Neural cell (in vitro differentiated cells): Measurements from ENCODE around the gene CHKB. TPM values are rescaled to one million over a fixed set of nuclear protein-coding genes. Genes with fewer than 3 reads are reported as not detected.

Experiments
- H2AFZ ChIP-seq: fragments of 200-600, 300-800 bp; sonication (generic), shearing (Covaris generic); 2 replicates; pipeline ENCODE4 v1.6.0; 2014; ENCODE audit warnings: low read depth, mild to moderate bottlenecking, antibody characterized with exemption, low read length, moderate library complexity
- H3F3A ChIP-seq: fragments of 200-600 bp; shearing (Covaris generic); 2 replicates; pipeline ENCODE4 v1.6.1; 2016; ENCODE audit warnings: mild to moderate bottlenecking, moderate library complexity, mixed read lengths, antibody characterized with exemption, low read length; ENCODE audit not compliant: insufficient read depth, poor library complexity, severe bottlenecking
- H3K27ac ChIP-seq: fragments of 200-600, 300-800 bp; sonication (generic), shearing (Covaris generic); 2 replicates; pipeline ENCODE4 v1.5.1; 2014; ENCODE audit warnings: mild to moderate bottlenecking, low read length, moderate library complexity
- H3K27me3 ChIP-seq: fragments of 300-800, 200-600 bp; sonication (generic), shearing (Covaris generic); 2 replicates; pipeline ENCODE4 v1.6.0; 2014; ENCODE audit warnings: mild to moderate bottlenecking, low read depth, low read length, moderate library complexity; ENCODE audit not compliant: insufficient read depth
- H3K36me3 ChIP-seq: fragments of 300-800, 200-600 bp; sonication (generic), shearing (Covaris generic); 2 replicates; pipeline ENCODE4 v1.5.1; 2014; ENCODE audit warnings: mild to moderate bottlenecking, antibody characterized with exemption, low read length, moderate library complexity; ENCODE audit not compliant: insufficient read depth
- H3K4me2 ChIP-seq: fragments of 300-800, 200-600 bp; sonication (generic), shearing (Covaris generic); 2 replicates; pipeline ENCODE4 v1.6.0; 2014; ENCODE audit warnings: mild to moderate bottlenecking, low read length
- H3K4me3 ChIP-seq: fragments of 300-800, 200-600 bp; sonication (generic), shearing (Covaris generic); 2 replicates; pipeline ENCODE4 v1.5.1; 2014; ENCODE audit warnings: mild to moderate bottlenecking, low read length, moderate library complexity
- H3K79me2 ChIP-seq: fragments of 200-600 bp; shearing (Covaris generic); replicated peaks from 2 replicates; pipeline ENCODE4 v1.6.0; 2014; ENCODE audit warnings: mild to moderate bottlenecking, low read length, moderate library complexity; ENCODE audit not compliant: insufficient read depth
- H3K9ac ChIP-seq: fragments of 300-800, 200-600 bp; sonication (generic), shearing (Covaris generic); 2 replicates; pipeline ENCODE4 v1.6.1; 2016; ENCODE audit warnings: mild to moderate bottlenecking, low read length, mixed read lengths
- H3K9me2 ChIP-seq: fragments of 200-600 bp; shearing (Covaris generic); 2 replicates; pipeline ENCODE4 v1.6.1; 2016; ENCODE audit warnings: mild to moderate bottlenecking, low read length, mixed read lengths; ENCODE audit not compliant: insufficient read depth
- H3K9me3 ChIP-seq: fragments of 200-600, 300-800 bp; sonication (generic), shearing (Covaris generic); 2 replicates; pipeline ENCODE4 v1.6.1; 2016; ENCODE audit warnings: mild to moderate bottlenecking, mixed run types, low read length, moderate library complexity, mixed read lengths
- H4K20me1 ChIP-seq: fragments of 200-600 bp; shearing (Covaris generic); 2 replicates; pipeline ENCODE4 v1.6.1; 2016; ENCODE audit warnings: mild to moderate bottlenecking, mixed run types; ENCODE audit not compliant: insufficient read depth
- CTCF ChIP-seq: fragments of 450-650 bp; IDR thresholded peaks from 2 replicates; pipeline ENCODE4 v1.5.1; 2014; ENCODE audit warnings: antibody characterized with exemption, mild to moderate bottlenecking, moderate library complexity; ENCODE audit not compliant: poor library complexity, severe bottlenecking
- EP300 ChIP-seq: fragments of 450-650 bp; conservative IDR thresholded peaks from 2 replicates; pipeline ENCODE4 v1.6.1; 2014; ENCODE audit warnings: antibody characterized with exemption, mild to moderate bottlenecking, moderate library complexity; ENCODE audit not compliant: poor library complexity, severe bottlenecking
- EZH2 ChIP-seq: fragments of 200-600, 300-800 bp; shearing (Covaris generic), sonication (generic); IDR thresholded peaks from 2 replicates; pipeline ENCODE4 v1.6.1; 2014; ENCODE audit warnings: antibody characterized with exemption, low read length, borderline replicate concordance, mild to moderate bottlenecking; ENCODE audit not compliant: insufficient read depth, poor library complexity, severe bottlenecking
- MXI1 ChIP-seq: fragments of 450-650 bp; conservative IDR thresholded peaks from 2 replicates; pipeline ENCODE4 v1.6.1; 2014; ENCODE audit warnings: antibody characterized with exemption, mild to moderate bottlenecking; ENCODE audit not compliant: poor library complexity, severe bottlenecking
- POLR2AphosphoS5 ChIP-seq: IDR thresholded peaks from 2 replicates; pipeline ENCODE4 v1.6.1; 2012
- RAD21 ChIP-seq: fragments of 450-650 bp; conservative IDR thresholded peaks from 2 replicates; pipeline ENCODE4 v1.6.1; 2014; ENCODE audit warnings: antibody characterized with exemption, mild to moderate bottlenecking, moderate library complexity
- SMC3 ChIP-seq: fragments of 450-650 bp; conservative IDR thresholded peaks from 2 replicates; pipeline ENCODE4 v1.6.1; 2014; ENCODE audit warnings: antibody characterized with exemption, mild to moderate bottlenecking, moderate library complexity; ENCODE audit not compliant: poor library complexity
- TAF1 ChIP-seq: IDR thresholded peaks from 2 replicates; pipeline ENCODE4 v1.6.1; 2012; ENCODE audit warnings: low read depth
- polyA plus RNA-seq: library from polyadenylated mRNA; depleted of rRNA; stranded (reverse); fragments of >200 nt; gene quantifications from 2 replicates; pipeline ENCODE4 v1.2.3, GENCODE V29; 2014
- TF ChIP-seq, protein P1 (sequence below): IDR thresholded peaks from 2 replicates; pipeline ENCODE4 v1.6.1; 2012; ENCODE audit warnings: borderline replicate concordance

The CHKB gene
- polyA plus RNA-seq, 1 donor from 2014 or later, result 173 TPM

GRCh38 chr22:50544746-50545253 is 37.8 kb downstream of the CHKB start:
- H3F3A ChIP-seq, result no peaks in the 10 kb centered on the region
- no peaks in the 10 kb centered on the region for H4K20me1 ChIP-seq
- peaks cover 13% of the 10 kb centered on the region for H3K27me3 ChIP-seq
- H3K9ac ChIP-seq, result no peak overlapping the region
- H3K4me3 ChIP-seq, result no peak overlapping the region
- no peak overlapping the region for H3K4me2 ChIP-seq
- no peaks in the 10 kb centered on the region for H3K9me2 ChIP-seq
- TF ChIP-seq RAD21, result no peak
- TF ChIP-seq CTCF, result no peak
- no peak for TF ChIP-seq EP300
- no peak for TF ChIP-seq SMC3
- no peak for TF ChIP-seq MXI1
- TF ChIP-seq, protein P1, sequence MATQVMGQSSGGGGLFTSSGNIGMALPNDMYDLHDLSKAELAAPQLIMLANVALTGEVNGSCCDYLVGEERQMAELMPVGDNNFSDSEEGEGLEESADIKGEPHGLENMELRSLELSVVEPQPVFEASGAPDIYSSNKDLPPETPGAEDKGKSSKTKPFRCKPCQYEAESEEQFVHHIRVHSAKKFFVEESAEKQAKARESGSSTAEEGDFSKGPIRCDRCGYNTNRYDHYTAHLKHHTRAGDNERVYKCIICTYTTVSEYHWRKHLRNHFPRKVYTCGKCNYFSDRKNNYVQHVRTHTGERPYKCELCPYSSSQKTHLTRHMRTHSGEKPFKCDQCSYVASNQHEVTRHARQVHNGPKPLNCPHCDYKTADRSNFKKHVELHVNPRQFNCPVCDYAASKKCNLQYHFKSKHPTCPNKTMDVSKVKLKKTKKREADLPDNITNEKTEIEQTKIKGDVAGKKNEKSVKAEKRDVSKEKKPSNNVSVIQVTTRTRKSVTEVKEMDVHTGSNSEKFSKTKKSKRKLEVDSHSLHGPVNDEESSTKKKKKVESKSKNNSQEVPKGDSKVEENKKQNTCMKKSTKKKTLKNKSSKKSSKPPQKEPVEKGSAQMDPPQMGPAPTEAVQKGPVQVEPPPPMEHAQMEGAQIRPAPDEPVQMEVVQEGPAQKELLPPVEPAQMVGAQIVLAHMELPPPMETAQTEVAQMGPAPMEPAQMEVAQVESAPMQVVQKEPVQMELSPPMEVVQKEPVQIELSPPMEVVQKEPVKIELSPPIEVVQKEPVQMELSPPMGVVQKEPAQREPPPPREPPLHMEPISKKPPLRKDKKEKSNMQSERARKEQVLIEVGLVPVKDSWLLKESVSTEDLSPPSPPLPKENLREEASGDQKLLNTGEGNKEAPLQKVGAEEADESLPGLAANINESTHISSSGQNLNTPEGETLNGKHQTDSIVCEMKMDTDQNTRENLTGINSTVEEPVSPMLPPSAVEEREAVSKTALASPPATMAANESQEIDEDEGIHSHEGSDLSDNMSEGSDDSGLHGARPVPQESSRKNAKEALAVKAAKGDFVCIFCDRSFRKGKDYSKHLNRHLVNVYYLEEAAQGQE, result no peak
- TF ChIP-seq POLR2AphosphoS5, result no peak
- no peak for TF ChIP-seq EZH2
- no peak for TF ChIP-seq TAF1
- H3K9me3 ChIP-seq, result no peaks in the 10 kb centered on the region
- H2AFZ ChIP-seq, result no peak overlapping the region
- no peaks in the 10 kb centered on the region for H3K79me2 ChIP-seq
- H3K36me3 ChIP-seq, result no peaks in the 10 kb centered on the region
- no peak overlapping the region for H3K27ac ChIP-seq

DNA sequence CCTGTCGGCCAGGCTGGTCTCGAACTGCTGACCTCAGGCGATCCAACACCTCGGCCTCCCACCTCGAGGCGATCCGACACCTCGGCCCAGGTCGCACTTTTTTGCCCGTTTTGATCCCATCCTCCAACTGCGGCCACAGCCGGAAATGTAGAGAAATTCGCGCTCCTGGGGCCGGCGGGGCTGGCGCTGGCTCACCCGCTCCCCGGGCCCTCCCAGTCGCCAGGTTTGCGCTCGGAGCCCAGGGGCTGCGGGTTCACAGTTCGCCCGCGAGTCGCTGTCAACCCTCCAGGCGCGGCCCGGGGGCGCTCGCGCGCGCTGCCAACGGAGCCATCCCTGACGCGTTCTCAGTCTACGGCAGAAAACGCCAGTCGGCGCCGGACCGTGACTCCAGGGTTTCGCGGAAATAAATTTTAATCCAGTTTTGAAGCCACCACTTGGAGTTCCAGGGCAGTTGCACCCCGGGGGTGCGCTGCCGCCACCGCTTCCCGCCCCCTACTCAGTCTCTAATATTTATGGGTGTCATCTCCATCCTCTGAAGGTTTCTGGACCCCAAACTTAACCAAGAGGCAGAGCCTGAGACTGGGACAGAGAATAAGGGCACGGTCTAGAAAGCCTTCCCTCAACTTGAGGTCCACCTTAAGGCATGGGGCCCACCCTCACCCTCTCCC is 38.4 kb downstream of the CHKB start:
- Histone ChIP-seq H3F3A (no peaks in the 10 kb centered on the region), H3K9me3 (no peaks in the 10 kb centered on the region), H4K20me1 (no peaks in the 10 kb centered on the region), H3K9me2 (no peaks in the 10 kb centered on the region), H3K79me2 (no peaks in the 10 kb centered on the region), H3K9ac (no peak overlapping the region), H3K27ac (no peak overlapping the region), H3K4me3 (peak overlapping the region; percentile 33), H3K36me3 (no peaks in the 10 kb centered on the region), H3K4me2 (no peak overlapping the region), H2AFZ (no peak overlapping the region), H3K27me3 (peaks cover 13% of the 10 kb centered on the region)
- TF ChIP-seq RAD21 (peak; percentile 10), TAF1 (no peak), CTCF (peak; percentile 61), SMC3 (no peak), EZH2 (no peak), EP300 (no peak), MXI1 (no peak), POLR2AphosphoS5 (no peak)
- TF ChIP-seq, protein P1, result no peak
